GM10266 (cell line): ENCODE results near the gene SMS.
"Not testable (repeated sequence)": the region's sequence is repeated elsewhere in the genome, so short reads cannot be mapped to it uniquely, and the experiment has no call there.

Experiments used
- DNase-seq: peaks from one replicate; pipeline ENCODE4 v3.0.0; 2012; ENCODE audit errors: extremely low spot score
- TF ChIP-seq, protein P1 (sequence below): IDR thresholded peaks from 2 replicates; pipeline ENCODE4 v1.5.1; 2012; ENCODE audit warnings: mild to moderate bottlenecking, low read depth; ENCODE audit not compliant: control insufficient read depth, insufficient read depth; ENCODE audit errors: missing control alignments

Gene SMS

DNA sequence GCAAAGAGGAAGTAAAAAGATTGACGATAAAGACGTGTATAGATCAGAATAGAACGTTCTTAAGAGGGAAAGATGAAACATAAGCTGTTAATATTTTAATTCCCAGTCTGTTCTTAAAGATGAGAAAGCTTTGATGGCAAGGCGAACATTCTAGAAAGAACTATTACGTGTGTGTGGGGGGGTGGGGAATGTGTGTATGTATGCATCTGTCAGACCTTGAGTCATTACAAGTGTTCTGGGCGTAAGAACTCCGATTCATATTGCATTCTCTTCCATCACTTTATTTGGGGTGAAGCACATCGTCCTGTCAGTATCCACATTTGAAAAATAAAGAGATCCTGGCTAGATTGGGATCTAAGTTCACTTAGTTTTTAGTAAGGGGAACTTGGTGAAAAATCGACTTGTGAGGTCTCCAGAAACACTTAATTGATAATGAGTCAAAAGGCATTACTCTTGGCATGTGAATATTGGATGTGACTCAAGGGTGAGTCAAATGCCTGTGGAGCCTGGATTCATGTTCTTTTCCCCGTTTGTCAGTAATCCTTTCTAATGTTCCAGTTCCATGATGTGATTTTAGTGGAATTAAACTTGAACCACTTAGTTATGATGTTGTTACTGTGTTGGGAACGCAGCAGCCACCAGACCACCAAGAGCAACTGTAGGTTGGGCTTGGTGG lies 3.1 kb downstream of the SMS start:
- TF ChIP-seq, protein P1, sequence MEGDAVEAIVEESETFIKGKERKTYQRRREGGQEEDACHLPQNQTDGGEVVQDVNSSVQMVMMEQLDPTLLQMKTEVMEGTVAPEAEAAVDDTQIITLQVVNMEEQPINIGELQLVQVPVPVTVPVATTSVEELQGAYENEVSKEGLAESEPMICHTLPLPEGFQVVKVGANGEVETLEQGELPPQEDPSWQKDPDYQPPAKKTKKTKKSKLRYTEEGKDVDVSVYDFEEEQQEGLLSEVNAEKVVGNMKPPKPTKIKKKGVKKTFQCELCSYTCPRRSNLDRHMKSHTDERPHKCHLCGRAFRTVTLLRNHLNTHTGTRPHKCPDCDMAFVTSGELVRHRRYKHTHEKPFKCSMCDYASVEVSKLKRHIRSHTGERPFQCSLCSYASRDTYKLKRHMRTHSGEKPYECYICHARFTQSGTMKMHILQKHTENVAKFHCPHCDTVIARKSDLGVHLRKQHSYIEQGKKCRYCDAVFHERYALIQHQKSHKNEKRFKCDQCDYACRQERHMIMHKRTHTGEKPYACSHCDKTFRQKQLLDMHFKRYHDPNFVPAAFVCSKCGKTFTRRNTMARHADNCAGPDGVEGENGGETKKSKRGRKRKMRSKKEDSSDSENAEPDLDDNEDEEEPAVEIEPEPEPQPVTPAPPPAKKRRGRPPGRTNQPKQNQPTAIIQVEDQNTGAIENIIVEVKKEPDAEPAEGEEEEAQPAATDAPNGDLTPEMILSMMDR: no peak
- DNase-seq: no peak

DNA sequence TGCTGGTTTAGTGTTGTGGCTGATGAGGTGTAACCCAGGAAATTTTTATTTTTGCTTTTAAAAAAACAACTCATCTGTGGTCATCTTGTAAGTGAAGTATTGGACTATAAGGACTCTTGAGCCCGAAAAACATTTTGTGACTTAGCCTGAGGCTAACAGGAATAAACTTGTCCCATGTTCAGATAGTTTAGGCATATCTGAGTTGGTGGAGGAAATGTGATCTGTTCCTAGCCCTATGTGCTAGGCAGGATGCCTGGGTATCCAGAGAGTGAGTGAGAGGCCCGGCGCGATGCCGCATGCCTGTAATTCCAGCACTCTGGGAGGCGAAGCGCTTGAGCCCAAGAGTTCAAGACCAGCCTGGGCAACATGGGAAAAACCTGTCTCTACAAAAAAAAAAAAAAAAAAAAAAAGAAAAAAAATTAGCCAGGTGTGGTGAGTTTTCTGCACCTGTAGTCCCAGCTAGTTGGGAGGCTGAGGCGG lies 3.7 kb downstream of the SMS start:
- no peak for DNase-seq
- TF ChIP-seq, protein P1: no peak

DNA sequence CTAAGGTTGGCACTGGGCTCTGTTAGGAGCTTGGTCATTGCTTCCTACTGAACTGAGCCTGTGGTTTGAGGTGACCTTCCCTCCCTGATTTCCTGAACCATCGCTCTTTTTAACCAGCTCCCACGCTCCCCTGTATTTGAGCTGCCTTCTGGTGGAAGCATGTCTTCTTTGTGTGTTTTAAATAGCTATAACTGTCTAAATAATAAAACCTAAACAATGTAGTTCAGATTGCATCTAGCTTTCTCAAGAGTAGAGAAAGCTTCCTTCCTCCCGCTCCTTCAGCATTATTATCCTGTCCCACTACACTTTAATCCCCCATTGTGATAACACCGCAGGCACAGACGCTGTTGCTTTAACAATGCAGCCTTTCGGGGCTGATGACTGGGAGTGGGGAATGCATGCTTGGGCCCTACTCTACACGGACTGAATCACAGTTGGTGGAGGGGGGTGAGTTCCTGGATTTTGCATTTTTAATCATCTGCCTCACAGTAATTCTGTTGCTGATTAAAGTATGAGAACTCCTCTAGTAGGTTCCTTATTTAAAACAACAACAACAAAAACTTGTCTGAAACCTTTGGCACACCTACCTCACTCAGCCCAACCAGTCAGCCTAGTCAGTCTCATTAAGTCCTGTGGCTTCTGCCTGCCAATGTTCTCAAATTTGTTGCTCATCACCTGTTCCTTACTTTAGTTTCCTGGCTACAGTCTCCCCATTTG lies 6.6 kb downstream of the SMS start:
- no peak for DNase-seq

DNA sequence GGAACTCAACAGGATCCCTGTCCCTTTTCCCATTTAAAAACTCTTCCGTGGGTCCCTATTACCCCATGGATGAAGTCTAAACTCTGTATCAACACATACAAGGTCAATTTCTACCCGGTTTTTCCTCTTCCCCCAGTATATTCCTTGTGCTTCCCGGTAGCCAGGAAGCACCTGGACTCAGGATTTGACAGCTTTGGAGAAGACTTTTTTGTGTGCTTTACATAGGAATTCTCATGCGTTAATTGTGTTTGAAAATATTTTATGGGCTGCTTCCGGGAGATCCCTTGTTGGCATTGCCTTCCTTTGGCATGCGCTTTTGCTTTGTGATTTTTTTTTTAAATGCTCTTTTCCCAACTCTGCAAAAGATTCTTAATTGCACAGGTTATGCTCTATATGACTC lies 7.2 kb downstream of the SMS start:
- TF ChIP-seq, protein P1: no peak
- no peak for DNase-seq

More for the DNA sequence above, 6.6 kb downstream of the SMS start:
- TF ChIP-seq, protein P1: no peak

DNA sequence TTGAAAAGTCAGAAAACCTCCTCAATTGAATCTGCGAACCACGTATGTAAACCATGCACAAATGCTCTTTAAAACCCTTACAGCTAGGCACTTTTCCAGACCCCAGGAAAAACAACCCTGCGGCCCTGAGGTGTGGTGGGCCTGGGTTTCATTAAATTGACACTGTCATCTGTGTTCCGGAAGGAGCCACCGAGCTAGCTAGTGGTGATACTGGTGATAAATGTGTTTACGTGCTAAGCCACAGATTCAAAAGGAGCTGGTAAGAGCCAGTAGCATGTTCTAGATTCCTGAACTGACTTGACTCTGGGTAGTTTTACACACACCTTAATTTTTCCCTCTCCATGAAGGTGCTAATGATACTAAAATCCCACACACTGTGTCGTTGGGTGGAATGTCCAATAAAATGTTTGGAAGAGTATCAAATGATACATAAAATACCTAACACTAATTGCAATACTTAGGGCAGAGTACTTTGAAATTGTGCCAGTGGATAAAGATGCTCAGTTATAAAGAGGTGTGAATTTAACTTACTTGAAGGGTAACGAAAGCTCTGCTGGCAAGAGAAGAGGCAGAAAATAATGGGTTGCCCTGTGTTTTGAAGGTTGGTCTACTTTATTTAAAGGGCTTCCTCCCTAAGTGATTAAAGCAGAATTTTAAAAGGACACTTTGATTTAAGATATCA lies 8.5 kb downstream of the SMS start:
- DNase-seq: no peak
- TF ChIP-seq, protein P1: no peak

DNA sequence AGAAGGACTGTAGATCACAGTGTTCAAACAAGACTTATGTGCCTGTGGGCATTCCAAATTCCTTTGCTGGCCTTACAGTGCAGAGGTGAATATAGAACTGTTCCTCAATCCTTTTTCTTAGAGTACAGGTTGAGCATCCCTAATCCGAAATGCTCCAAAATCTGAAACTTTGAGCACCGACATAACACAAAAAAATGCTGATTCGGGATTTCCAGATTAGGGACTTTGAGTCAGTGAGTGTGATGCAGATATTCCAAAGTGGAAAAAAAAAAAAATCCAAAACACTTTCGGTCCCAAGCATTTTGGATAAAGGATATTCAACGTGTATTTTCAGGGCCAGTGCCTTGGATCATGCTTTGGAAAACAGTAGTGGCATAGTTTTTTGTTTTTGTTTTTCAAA lies 9.2 kb downstream of the SMS start:
- TF ChIP-seq, protein P1: no peak

DNA sequence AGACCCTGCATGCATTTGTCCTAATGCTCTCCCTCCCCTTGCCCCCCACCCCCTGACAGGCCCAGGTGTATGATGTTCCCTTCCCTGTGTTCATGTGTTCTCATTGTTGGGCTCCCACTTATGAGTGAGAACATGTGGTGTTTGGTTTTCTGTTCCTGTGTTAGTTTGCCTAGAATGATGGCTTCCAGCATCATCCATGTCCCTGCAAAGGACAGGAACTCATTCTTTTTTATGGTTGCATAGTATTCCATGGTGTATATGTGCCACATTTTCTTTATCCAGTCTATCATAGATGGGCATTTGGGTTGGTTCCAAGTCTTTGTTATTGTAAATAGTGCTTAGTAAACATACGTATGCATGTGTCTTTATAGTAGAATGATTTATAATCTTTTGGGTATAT lies 10.0 kb downstream of the SMS start:
- DNase-seq: not testable (repeated sequence)

More for the DNA sequence above, 9.2 kb downstream of the SMS start:
- DNase-seq: no peak
